Body of pancreas (tissue), 4 donors: Measurements from ENCODE around the gene IRF2BP1. TPM values are rescaled to one million over a fixed set of nuclear protein-coding genes. Genes with fewer than 3 reads are reported as not detected.

ENCODE experiments used
- ATAC-seq: fragments of 150-250 bp; one replicate; pipeline ENCODE4 v1.9.1; 2016
- DNase-seq, 4 donors: peaks; one replicate each; pipeline ENCODE4 v3.0.0-alpha.2; 2019
- H3K27ac ChIP-seq, 4 donors: fragments of 200-600 bp; sonication (generic); 1 replicate in 3 of 4; 2 replicates in 1 of 4; pipeline versions ENCODE4 v1.5.1 to v1.6.1; 2016 to 2019; ENCODE audit warnings: mild to moderate bottlenecking in 1 of 4, mixed read lengths in 1 of 4, moderate library complexity in 1 of 4
- H3K27me3 ChIP-seq, 2 donors: fragments of 200-600 bp; sonication (generic); one replicate each; pipeline ENCODE4 v1.6.0; 2016; ENCODE audit warnings: mild to moderate bottlenecking in 1 of 2
- H3K36me3 ChIP-seq, 2 donors: fragments of 200-600 bp; sonication (generic); replicated peaks in 1 of 2; 2 replicates each; pipeline ENCODE4 v1.5.1; 2016; ENCODE audit warnings: low read depth in 2 of 2; ENCODE audit not compliant: insufficient read depth in 1 of 2
- H3K4me1 ChIP-seq: fragments of 200-600 bp; sonication (generic); one replicate; pipeline ENCODE4 v1.6.0; 2016
- H3K4me3 ChIP-seq, 2 donors: fragments of 200-600 bp; sonication (generic); 1 replicate in 1 of 2; 2 replicates in 1 of 2; pipeline ENCODE4 v1.5.1; 2016 to 2019
- H3K9me3 ChIP-seq, 3 donors: fragments of 200-600 bp; sonication (generic); 1 replicate in 2 of 3; 2 replicates in 1 of 3; pipeline ENCODE4 v1.5.1; 2016
- POLR2A ChIP-seq, 3 donors: fragments of 450-650 bp; IDR thresholded peaks; one replicate each; pipeline ENCODE4 v1.6.1; 2016; ENCODE audit warnings: antibody characterized with exemption in 3 of 3, mild to moderate bottlenecking in 2 of 3
- WGBS, 2 donors: methylation state at CpG; one replicate each; pipeline ENCODE4 v1.1.5; 2017; 5-methylcytosine and 5-hydroxymethylcytosine counted together
- intact Hi-C: fragments of 100-400 bp; cut with DNase I; formaldehyde crosslinking; loops from one replicate; pipeline ENCODE4 v1.15.1; 2023
- total RNA-seq, 2 donors: library from RNA; depleted of rRNA; stranded (reverse); fragments of >200 nt; gene quantifications; one replicate each; pipeline ENCODE4 v1.1.0, GENCODE V29; 2016
- TF ChIP-seq, protein P1 (sequence below), 7 experiments: fragments of 450-650 bp in 4 of 7; fragments of 200-600 bp in 3 of 7; sonication (generic) in 3 of 7; IDR thresholded peaks; one replicate each; pipeline ENCODE4 v1.5.1; 2016 to 2019; ENCODE audit warnings: antibody characterized with exemption in 7 of 7

Gene IRF2BP1
- total RNA-seq, 2 donors from 2014 or later: 24.1 to 25.1 TPM

DNA sequence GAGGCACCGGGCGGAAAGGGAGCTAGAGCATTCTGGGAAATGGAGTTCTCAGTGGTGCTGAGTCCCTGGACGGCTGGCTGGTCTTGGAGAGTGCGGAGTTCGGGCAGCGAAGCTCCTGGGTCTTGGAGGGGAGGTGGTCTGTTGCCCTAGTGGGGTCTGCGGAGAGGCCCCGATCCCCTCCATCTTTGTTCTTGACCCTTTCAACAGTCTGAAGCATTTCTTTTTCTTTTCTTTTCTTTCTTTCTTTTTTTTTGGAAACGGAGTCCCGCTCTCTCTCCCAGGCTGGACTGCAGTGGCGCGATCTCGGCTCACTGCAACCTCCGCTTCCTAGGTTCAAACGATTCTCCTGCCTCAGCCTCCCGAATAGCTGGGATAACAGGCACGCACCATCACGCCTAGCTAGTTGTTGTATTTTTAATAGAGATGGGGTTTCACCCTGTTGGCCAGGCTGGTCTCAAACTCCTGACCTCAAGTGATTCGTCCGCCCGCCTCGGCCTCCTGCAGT lies 22.6 kb downstream of the IRF2BP1 start:
- intact Hi-C loops: no loop called here
- Histone ChIP-seq H3K27me3 (no peaks in the 10 kb centered on the region), H3K36me3 (no peaks in the 10 kb centered on the region), H3K4me3 (peak overlapping the region in 1 of 2 donors; percentile 46), H3K27ac (peak overlapping the region; percentile 62 to 89 (median 78)), H3K9me3 (no peaks in the 10 kb centered on the region), H3K4me1 (peaks cover 47% of the 10 kb centered on the region)
- 3 to 9% methylated on average over 20 to 21 of the region's 22 CpGs for WGBS, 2 donors
- ATAC-seq (no peak), DNase-seq (peak in 1 of 4 donors; percentile 24)
- peak in 1 of 3 donors; percentile 4 for TF ChIP-seq POLR2A (IDR thresholded peaks at IDR 0.05)
- TF ChIP-seq, protein P1, sequence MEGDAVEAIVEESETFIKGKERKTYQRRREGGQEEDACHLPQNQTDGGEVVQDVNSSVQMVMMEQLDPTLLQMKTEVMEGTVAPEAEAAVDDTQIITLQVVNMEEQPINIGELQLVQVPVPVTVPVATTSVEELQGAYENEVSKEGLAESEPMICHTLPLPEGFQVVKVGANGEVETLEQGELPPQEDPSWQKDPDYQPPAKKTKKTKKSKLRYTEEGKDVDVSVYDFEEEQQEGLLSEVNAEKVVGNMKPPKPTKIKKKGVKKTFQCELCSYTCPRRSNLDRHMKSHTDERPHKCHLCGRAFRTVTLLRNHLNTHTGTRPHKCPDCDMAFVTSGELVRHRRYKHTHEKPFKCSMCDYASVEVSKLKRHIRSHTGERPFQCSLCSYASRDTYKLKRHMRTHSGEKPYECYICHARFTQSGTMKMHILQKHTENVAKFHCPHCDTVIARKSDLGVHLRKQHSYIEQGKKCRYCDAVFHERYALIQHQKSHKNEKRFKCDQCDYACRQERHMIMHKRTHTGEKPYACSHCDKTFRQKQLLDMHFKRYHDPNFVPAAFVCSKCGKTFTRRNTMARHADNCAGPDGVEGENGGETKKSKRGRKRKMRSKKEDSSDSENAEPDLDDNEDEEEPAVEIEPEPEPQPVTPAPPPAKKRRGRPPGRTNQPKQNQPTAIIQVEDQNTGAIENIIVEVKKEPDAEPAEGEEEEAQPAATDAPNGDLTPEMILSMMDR (IDR thresholded peaks at IDR 0.05): peak in 2 of 7 experiments; percentile 0 to 6

DNA sequence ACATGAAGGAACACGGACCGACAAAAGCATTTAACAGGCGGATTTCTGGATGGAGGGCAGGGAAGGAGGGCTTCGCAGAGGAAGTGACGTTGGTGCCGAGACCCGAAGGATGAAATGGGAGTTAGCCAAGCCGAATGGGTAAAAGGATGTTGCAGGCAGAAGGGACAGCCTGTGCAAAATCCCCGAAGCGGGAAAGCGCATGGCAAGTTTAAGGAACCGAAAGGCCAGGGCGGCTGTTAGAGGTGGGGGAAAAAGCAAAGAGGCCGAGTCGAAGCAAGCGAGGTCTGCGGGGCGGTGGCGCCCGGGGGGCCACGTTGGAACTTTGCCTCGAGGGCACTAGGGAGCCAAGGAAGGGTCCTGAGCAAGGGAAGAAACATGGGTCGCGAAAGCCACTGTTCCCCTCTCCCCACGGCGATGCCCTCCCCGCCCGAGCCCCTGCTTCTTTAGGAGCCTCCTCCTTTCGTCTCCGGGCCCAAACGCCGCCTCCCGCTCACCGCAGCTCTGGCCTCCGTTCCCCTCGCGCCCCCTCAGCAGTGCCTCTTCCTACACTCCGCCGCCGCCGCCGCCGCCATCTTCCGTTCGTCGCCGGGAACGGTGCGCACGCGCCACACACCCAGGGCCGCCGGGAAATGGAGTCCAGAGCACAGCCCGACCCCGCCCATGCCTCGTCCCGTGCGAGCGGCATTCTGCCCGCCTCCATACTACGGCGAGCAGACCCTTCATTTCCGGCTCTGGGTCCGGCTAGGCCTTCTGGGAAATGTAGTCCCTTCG lies 23.2 kb downstream of the IRF2BP1 start, which contains the start of gene SYMPK:
TSS of gene SYMPK (minus strand) at position 584 of the 771 bp plus-strand sequence. CDS start 8,652 bp downstream, outside the sequence.
- Histone ChIP-seq H3K27ac (peak within 1 kb of the TSS; percentile 62 to 89 (median 78)), H3K4me3 (peak within 1 kb of the TSS; percentile 62 to 81), H3K9me3 (no peaks in the 10 kb centered on the region), H3K27me3 (no peaks in the 10 kb centered on the region), H3K4me1 (peaks cover 40% of the 10 kb centered on the region), H3K36me3 (no peaks in the 10 kb centered on the region)
- WGBS, 2 donors: 0 to 1% methylated on average over 22 to 65 of the region's 65 CpGs
- peak; percentile 94 for ATAC-seq
- peak; percentile 99 for DNase-seq
- TF ChIP-seq POLR2A (IDR thresholded peaks at IDR 0.05): peak in 2 of 3 donors; percentile 62 to 78
- TF ChIP-seq, protein P1 (IDR thresholded peaks at IDR 0.05): no peak
- intact Hi-C loops: no loop called here

GRCh38 chr19:45862271-45862563 lies 23.7 kb downstream of the IRF2BP1 start:
- intact Hi-C loops: no loop called here
- H3K27ac ChIP-seq: peak overlapping the region; percentile 47 to 89 (median 77)
- H3K9me3 ChIP-seq: no peaks in the 10 kb centered on the region
- ATAC-seq (no peak), DNase-seq (no peak)
- peaks cover 35% of the 10 kb centered on the region for H3K4me1 ChIP-seq
- peak overlapping the region; percentile 62 to 81 for H3K4me3 ChIP-seq
- no peak for TF ChIP-seq POLR2A (IDR thresholded peaks at IDR 0.05)
- TF ChIP-seq, protein P1 (IDR thresholded peaks at IDR 0.05): no peak
- no peaks in the 10 kb centered on the region for H3K27me3 ChIP-seq
- WGBS, 2 donors: 1% methylated on average over 11 of the region's 11 CpGs
- no peaks in the 10 kb centered on the region for H3K36me3 ChIP-seq

DNA sequence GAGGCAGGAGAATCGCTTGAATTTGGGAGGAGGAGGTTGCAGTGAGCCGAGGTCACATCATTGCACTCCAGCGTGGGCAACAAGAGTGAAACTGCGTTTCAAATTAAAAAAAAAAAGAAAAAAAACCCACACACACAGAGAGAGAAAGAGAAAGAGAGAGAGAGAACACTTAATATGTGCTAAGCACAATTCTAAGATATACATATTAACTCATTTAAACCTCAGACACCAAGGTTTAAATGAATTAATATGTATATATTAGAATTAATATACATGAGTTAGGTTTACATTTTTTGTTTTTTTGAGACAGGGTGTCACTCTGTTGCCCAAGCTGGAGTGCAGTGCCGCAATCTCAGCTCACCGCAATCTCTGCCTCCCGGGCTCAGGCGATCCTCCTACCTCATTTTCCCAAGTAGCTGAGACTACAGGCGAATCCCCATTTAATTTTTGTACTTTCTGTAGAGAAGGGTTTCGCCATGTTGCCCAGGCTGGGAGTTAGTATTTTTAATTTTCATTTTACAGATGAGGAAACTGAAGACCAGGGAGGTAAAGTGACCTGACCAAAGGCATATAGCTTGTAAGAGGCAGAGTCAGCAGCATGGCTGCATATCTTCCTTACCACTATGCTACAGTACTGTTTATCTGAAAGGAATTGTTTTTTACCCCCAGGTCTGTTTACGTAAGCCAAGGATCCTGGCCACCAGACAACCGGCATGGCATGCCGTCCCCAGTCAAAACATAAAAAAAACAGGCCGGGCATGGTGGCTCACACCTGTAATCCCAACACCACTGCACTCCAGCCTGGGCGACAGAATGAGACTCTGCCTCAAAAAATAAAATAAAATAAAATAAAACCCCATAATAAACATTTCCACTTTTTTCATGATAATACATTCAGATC lies 25.3 kb downstream of the IRF2BP1 start:
- no peaks in the 10 kb centered on the region for H3K9me3 ChIP-seq
- H3K4me1 ChIP-seq: peaks cover 27% of the 10 kb centered on the region
- intact Hi-C loops: no loop called here
- 74 to 75% methylated on average over 15 of the region's 15 CpGs for WGBS, 2 donors
- no peak overlapping the region for H3K27ac ChIP-seq
- H3K27me3 ChIP-seq: no peaks in the 10 kb centered on the region
- ATAC-seq: no peak
- DNase-seq: no peak
- no peak overlapping the region for H3K4me3 ChIP-seq
- no peaks in the 10 kb centered on the region for H3K36me3 ChIP-seq
- no peak for TF ChIP-seq POLR2A (IDR thresholded peaks at IDR 0.05)
- TF ChIP-seq, protein P1 (IDR thresholded peaks at IDR 0.05): no peak
